ENCODE data around the gene ASCC2.
"Not testable (repeated sequence)": the region's sequence is repeated elsewhere in the genome, so short reads cannot be mapped to it uniquely, and the experiment has no call there.

ASCC2 gene

DNA sequence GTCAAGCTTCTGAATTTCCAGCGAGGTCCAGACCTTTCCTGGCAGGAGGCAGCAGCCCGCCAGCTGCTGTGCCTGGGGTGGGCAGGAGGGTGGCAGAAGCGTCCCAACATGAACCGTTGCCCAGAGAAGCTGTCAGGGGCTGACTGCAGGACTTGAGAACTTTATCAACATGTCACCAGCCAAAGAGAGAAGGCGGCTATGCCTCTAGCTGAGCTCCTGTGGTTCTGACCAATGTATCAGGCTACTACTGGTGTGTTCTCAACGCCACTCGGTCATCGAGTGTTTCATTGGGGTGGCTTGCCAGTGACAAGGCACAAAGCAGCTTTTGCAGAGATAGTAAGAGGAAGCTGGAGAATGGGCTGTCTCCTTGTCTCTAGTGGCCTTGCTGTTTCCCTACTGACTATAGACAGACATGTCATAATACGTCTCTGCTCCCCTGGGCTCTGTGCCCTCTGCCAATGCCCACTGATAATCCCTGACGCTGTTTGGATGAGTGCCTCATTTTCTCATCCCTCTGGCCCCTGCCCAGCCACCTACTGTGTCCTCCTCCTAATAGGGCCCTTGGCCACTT is 17.6 kb upstream of the ASCC2 start:
- DNase-seq: no peak

DNA sequence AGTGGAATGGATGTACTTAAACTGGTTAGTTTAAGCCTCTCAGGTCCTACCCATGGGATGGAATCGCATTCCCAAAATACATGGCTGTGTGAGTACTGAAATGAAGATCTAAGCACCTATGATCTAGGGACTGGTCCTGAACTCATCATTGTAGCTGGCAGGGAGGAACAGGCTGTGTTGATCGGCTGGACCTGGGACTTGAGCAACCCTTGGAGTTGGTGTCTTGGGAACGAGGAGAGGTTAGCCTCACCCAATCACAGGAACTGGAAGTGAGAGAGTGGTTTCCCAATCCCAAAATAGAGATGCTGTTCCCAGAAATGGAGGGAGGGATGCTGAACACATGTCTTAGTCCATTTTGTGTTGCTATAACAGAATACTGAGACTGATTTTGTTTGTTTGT is 16.4 kb upstream of the ASCC2 start:
- no peak for DNase-seq

DNA sequence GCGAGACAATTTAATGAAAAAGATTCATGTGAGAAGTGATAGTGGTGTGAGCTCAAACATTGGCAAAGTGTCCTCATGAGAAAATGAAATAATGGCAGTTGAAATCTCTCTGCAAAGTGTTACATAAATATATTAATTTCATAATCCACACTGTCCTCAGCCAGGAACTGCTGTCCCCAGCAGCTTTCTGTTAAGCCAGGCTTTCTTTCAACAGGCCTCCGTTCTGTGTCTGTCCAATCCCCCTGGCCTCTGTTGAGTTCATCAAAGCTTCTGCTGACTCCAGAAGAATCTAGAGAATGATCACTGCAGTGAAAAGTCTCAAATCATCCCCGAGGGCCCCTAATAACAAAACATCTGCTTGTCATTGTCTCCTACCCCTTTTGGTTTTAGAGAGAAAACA is 10.0 kb upstream of the ASCC2 start:
- no peak for DNase-seq

DNA sequence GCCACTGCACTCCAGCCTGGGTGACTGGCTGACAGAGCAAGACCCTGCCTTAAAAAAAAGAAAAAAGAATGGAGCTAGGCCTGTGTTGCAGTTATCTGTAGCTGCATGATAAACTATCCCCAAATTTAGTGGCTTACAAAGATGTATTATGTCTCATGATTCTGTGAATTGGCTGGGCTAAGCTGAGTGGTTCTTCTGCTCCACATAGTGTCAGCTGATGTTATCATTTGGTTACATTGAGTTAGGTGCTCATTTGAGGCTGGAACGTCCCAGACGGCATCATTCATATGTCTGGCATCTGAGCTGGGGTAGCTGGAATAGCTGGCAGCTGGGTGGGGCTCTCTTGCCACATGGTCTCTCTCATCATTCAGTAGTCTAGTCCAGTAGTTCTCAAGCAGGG is 8.2 kb upstream of the ASCC2 start:
- no peak for DNase-seq

DNA sequence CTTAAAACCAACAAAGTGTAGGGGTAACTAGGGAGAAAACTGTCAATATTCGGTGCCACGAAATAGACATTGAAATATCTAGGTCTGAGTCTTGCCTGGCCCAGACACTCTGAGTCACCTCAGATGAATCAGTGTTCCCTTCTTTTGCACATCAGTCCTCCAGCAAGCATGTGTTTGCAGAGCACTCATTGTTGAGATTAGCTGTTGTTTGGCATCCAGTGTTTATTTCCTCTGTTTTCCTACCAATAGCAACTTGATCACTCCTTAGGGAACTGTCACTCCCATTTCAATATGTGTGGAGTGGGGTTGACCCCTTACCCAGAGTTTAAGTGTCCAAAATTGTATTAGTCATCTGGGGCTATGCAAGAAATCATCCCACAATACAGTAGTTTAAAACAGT is 4.7 kb upstream of the ASCC2 start:
- no peak for DNase-seq

DNA sequence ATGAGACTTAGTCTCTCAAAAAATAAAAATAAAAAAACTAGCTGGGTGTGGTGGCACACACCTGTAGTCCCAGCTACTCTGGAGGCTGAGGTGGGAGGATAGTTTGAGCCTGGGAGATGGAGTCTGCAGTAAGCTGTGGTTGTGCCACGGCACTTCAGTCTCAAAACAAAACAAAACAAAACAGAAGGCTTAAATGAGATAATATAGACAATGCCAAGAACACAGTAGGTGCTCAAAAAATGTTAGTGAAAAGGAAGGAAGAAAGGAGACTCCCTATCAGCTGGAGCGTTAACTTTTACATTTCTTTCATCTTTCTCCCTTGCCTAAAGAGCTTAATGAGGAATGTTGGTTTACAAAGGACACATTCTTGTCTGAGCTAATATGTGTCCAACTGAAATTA is 4.1 kb upstream of the ASCC2 start:
- DNase-seq: no peak

DNA sequence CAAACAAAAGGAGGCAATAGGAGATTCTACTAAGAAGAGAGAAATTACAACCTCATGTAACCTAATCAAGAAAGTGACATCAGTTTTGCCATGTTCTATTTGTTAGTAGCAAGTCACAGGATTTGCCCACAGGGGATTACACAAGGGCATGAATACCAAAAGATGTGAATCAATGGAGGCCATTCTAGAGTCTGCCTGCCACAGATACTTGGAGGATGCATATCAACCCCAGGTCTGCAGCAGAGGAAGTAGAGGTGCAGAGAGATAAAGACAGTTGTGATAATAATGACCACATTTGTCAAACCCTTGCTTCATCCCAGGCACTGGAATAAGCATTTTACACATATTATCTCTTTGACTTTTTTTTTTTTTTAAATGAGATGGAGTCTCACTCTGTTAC is 2.4 kb upstream of the ASCC2 start:
- no peak for DNase-seq

DNA sequence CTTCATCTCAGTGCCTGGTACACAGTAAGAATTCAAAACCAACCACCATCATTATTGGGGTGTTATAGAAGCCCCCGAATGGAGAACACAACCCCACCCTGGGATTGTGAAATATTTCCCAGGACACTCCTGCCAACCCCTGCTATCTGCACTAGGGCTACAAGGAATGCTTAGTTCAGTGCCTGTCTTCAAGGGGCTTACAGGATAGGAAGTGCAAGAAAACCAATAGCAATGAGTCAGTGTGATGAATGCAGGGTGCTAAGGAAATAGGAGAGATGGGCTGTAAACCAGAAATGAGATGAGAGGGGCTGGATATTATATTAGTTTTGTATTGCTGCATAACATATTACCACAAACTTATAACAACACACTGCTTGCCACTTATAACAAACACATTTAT is 965 bp upstream of the ASCC2 start:
- DNase-seq: no peak

DNA sequence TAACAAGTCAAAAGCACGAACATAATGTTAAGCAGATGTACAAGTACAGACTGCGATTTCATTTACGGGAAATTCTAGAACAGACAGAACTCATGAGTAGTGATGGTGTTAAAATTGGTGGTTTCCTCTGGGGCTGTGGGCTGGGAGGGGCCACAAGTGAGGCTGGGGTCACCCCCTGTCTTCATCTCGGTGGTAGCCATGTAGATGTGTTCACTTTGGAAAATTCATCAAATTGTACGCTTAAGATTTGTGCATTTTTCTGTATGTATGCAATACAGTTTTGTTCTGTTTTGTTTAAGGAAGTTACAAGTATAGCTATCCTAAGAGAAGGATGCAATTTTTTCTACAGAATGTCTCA is 504 bp upstream of the ASCC2 start:
- no peak for DNase-seq

DNA sequence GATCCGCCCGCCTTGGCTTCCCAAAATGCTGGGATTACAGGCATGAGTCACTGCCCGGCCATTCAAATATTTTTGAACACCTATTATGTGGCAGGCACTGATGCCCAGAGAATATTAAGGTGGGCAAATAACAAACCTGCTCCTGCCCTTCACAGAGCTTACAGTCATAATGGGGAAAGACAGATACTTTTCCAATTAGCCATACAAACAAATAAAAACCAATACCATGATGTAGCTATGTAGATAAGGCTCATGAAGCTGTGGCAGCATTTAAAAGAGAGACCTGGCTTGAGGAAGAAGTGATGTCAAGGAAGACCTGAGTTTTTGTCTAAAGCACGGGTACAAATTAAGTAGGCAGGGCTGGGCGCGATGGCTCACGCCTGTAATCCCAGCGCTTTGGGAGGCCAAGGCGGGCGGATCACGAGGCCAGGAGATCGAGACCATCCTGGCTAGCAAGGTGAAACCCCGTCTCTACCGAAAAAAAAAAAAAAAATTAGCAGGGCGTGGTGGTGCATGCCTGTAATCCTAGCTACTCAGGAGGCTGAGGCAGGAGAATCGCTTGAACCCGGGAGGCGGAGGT is 1.2 kb downstream of the ASCC2 start:
- not testable (repeated sequence) for DNase-seq

DNA sequence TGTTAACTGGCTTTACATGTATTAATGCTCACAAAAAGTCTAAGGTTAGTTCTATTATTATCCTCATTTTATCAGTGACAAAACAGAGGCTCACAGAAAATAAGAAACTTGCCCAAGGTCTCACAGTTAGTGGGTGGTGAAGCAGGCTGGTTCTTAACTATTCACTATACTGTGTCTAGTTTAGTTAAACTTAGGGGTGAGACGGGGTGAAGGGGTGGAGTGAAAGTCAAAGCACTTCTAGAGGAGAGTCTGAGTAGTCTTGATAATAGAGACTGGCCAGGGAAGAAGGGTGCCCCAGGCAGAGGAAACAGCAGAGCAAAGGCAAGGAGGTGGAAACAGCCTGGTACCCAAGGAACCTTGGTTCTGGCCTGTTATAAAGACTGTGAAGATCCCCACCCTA is 4.0 kb downstream of the ASCC2 start:
- DNase-seq: no peak

DNA sequence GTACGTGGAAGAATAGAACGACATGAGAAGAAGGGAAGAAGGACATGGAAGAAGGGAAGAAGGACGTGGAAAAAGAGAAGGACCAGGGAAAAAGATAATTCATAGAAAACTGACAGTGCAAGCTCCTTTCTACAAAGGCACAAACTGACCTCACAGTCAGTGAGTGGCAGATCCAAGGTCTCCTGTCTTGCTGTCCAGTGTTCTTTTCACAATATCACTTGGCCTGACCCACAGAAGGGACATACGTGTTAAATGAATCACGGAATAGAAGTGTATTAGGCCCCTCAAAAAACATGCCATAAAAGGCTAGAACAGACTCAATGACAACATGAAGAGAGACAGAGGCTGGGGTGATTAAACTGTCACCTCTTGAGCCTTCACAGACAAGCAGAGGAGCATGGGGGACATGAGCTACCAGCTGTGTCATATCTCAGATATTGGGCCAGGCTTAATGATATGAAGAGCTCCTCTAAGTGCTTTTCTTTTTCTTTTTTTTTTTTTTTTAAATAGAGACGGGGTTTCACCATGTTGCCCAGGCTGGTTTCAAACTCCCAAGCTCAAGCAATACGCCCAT is 4.6 kb downstream of the ASCC2 start:
- DNase-seq: no peak

DNA sequence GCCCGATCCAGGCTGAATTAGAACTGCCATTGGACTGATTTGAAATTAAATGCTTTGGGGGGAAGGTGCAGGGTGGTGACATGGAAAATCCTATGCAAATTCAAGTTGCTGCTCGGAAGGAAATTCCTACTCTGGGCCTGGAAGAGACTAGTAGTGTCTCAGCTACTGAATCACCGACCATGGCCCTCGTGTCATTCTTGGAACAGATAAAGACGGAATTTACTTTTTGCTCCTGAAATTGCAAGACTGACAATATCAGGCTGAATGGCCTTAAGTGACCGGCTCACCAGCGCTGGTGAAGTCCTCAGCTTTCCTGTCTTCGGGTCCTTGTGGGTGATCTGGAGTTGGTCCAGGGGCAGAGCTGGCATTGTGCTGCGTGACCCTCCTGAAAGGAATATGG is 6.1 kb downstream of the ASCC2 start:
- DNase-seq: no peak

DNA sequence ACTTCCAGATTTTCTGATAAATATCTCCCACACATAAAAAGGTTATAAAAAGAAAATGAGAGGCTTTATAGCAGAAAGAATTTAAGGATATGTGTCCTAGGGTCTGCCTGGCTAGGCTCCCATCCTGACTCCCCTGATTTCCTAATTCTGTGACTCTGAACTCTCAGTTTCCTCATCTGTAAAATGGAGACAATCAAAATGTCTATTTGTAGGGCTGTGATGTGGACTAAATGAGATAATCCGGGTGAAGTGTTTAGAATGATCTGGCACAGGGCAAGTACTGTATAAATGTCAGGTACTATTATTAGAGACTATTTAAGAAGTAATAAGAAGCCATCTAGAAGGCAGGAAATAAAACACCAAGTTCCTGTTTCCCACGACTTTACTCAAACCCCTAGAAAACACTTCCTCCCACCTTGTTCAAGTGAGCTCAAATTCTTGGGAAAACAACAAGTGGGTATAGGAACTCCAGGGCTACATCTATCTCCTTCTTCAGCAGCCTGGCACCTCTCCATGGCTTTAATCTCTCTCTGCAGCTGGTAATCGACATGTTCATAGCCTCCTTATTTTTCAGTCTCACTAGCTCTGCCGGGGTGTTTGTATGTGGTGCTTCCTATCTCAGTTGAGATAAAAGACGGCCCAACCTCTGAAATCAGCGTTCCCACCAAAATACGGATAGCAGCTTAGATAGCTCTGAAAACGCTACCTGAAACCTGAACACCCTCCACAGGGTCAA is 6.7 kb downstream of the ASCC2 start:
- DNase-seq: no peak

DNA sequence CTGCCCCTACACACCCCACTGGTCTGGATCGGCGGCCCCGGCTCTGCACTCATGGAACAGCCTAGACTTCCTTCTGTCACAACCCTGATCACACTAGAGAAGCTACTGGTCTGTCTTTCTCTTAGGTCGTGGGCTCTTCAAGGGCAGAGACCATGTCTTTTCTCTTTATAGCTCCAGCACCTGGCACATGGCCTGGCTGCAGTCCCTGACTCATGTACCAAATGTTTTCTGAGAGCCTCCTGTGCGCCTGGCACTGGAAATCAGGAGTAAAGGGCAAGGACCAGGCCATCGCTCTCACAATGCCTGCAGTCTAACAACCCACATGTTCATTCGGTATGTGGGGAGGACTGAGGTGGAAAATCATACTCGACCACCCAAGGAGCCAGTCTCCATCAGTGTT is 7.5 kb downstream of the ASCC2 start:
- no peak for DNase-seq

DNA sequence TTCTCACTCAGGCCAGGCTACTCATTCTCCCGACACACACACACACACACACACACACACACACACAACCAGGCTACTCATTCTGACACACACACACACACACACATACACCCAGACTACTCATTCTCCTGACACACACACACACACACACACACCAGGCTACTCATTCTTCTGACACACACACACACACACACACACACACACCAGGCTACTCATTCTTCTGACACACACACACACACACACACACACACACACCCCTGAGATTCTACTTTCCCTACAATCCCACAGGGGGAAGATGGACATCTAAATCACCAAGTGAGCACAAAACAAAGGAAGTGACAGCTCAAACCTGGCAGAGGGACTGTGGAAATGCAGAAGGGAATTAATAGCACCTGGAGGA is 10.3 kb downstream of the ASCC2 start:
- not testable (repeated sequence) for DNase-seq

DNA sequence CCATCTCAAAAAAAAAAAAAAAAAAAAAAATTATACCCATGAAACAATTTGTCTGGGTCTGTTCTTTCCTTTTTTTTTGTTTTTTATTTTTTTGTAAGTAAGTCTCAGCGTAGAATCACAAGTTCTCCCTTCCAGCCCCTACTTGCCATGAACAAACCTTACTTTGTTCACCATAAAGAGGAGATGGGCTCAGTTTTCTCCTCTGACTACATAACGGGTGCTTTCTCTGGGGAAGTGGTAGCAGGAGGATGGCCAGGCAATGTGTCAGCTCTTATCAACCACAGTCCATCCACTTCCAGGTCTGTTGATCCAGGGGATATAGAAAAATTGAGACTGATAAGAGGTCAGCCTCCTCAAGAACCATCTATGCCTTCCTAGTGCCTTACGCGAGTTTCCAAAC is 11.0 kb downstream of the ASCC2 start:
- no peak for DNase-seq

DNA sequence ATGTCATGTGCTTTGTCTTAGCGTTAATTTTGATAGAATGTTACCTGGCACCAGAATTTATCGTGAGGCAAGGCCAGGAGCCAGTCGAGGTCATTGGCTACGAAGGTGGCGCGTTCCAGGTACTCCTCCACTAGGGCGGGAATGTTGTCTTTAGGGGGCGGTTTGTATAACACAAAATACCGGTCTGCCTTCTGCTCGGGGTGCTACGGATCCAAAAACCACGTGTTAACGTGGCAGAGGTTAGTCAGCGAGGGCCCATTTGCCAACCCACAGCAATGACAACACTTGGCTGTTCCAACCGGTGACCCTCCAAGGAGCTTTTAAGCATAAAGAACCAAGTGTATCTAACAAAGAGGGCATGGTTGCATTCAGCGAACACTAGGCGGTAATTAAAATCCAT is 12.5 kb downstream of the ASCC2 start:
- DNase-seq: no peak

DNA sequence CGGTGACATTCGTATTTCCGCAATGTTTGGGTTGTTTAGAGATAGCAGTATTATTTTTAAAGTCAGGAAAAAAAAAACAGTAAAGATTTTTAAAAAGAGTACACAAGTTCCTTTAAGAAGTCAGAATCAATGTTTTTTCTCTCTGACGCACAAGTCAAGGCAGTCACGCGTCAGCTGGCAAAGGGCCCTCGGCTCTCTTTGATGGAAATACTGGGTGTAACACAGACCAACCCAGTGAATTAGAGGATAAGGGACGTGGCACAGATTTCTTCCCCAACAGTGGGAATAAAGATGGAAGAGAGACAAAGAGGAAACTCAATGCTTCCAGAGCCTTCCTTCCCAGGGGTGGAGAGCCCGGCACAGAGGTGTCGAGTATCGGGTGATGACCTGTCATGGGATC is 13.4 kb downstream of the ASCC2 start:
- DNase-seq: no peak

DNA sequence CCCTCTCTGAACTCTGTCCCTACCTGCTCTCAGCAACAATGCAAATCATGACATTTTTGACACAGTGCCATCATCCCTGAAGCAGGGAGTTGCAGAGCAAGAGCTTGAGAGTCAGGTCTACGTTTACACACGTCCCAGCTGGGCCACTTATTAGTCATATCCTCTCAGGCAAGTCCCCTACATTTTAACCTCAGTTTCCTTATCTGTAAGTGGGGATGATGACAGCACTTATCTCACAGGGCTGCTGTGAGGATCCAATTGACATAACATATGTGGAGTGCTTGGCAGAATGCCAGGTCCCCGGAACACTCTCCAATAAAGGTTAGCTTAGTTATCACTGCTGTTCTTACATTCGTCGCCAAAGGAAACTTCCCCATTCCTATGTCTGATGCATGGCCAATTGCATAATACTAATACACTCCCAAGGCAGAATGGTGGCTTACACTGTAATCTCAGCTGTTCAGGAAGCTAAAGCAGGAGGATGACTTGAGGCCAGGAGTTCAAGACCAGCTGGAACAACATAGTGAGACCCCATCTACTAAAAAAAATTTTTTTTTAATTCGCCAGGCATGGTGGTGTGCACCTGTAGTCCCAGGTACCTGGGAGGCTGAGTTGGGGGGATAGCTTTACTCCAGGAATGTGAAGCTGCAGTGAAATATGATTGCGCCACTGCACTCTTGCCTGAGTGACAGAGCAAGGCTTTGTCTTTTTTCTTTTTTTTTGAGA is 16.6 kb downstream of the ASCC2 start:
- no peak for DNase-seq

DNA sequence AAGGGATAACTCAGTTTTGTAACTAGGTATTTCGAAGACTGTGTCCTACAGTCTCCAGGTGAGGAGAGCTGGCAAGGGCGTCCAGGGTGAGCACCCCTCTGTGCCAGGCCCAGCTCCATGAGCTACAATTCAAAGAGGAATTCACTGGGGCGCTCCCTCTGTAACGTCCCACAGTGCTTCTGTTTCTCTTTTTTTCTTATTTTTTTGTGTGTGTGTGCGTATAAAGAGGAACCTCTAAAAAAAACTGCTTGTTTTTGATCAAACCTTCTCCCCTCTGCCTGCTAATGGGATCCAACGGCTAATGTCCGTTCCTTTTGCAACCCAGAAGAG is 17.1 kb downstream of the ASCC2 start:
- DNase-seq: no peak

DNA sequence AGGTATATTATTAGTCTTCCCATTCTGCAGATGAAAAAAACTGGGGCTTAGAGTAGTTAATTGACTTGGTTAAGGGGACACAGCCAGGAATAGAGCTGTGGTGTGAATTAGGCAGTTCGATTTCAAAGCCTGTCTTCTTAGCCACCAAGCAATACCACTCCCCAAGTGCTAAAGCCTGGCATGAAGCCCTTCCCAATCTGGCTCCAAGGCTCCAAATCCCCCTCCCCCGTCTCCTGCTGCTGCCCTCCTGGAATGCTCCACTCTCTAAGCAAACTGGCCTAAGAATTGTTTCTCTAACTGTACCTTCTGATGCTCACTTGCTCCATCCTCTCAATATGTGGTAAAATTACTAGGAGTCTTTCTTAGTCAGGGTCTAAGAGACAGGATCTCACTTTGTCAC is 18.6 kb downstream of the ASCC2 start:
- no peak for DNase-seq

DNA sequence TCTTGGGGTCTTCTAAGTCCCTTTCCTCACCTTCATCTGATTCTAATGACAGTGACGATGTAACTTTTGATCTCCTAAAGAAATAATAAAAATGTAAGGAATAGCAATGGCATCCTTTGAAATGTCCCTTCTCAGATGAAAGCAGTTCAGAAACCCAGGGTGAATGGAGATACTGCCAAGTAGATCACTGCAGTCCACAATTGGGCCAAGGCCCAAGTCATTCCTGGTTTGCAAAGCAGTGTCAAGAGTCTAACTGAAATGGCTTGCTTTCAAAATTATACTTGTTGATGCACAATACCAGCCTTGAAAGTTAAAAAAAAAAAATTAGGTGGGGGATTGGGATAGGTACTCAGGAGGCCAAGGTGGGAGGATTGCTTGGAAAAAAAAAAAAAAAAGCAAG is 20.4 kb downstream of the ASCC2 start:
- DNase-seq: no peak

DNA sequence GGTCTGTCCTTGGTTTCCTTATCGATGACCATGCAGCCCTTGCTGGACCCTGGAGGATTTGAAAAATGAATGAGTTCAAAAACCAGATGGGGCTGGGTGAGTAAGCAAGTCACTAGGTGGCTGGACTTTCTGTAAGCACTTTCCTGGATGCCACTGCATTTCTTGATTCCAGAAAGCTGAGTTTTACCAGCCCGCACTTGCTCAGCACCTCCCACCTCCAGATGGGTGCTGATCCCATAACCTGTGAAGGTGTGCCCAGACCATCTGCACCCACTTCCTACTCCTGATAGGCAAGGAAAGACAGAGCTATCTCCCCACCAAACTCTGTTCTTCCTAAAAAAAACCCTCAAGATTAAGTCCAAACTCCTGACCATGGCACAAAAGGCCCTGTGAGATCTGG is 21.1 kb downstream of the ASCC2 start:
- no peak for DNase-seq
